Astrocyte of the spinal cord (primary cell): Measurements from ENCODE around the gene TAS2R60.
"Not testable (repeated sequence)": the region's sequence is repeated elsewhere in the genome, so short reads cannot be mapped to it uniquely, and the experiment has no call there.

ENCODE experiments used
- DNase-seq: peaks from one replicate; pipeline ENCODE4 v3.0.0; 2011; ENCODE audit warnings: low read depth, low spot score
- H3K4me3 ChIP-seq: 2 replicates; pipeline ENCODE4 v1.5.1; 2011; ENCODE audit warnings: low read depth, mild to moderate bottlenecking, low read length, moderate library complexity
- in situ Hi-C: cut with HindIII; loops from 2 replicates; pipeline ENCODE4 v1.10.0; 2017; ENCODE audit warnings: low sequenced_read_pairs
- TF ChIP-seq, protein P1 (sequence below): IDR thresholded peaks from 2 replicates; pipeline ENCODE4 v1.5.1; 2012; ENCODE audit warnings: low read depth, mild to moderate bottlenecking, low read length, inconsistent platforms

The TAS2R60 gene

DNA sequence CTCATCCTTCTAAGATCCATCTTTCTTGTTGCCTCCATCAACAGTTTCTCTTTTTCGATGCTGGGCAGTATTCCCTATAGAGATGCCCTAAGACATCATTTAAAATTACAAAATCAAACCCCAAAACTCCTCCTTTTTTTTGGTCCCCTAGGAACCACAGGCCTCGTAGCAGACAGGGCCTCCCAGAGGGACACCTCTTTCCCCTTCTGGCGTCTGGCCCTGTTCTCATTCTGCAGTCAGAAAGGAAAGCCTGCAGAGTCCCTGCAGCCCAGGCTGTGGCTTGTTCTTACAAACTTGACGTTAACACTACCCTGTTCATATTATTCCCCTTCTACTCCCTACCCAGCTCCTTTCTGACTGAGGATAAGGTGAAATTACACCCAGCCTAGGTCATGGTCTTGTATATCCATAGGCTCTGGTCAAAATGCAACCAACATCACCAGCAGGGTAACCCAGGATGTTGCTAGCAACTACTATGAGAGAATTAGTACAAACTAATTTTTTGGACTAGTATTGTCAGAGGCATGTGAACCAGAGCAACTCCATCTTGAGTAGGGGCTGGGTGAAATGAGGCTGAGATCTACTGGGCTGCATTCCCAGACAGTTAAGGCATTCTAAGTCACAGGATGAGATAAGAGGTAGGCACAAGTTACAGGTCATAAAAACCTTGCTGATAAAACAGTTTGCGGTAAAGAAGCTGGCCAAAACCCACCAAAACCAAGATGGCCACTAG is 31.1 kb upstream of the TAS2R60 start:
- no peak overlapping the region for H3K4me3 ChIP-seq
- TF ChIP-seq, protein P1, sequence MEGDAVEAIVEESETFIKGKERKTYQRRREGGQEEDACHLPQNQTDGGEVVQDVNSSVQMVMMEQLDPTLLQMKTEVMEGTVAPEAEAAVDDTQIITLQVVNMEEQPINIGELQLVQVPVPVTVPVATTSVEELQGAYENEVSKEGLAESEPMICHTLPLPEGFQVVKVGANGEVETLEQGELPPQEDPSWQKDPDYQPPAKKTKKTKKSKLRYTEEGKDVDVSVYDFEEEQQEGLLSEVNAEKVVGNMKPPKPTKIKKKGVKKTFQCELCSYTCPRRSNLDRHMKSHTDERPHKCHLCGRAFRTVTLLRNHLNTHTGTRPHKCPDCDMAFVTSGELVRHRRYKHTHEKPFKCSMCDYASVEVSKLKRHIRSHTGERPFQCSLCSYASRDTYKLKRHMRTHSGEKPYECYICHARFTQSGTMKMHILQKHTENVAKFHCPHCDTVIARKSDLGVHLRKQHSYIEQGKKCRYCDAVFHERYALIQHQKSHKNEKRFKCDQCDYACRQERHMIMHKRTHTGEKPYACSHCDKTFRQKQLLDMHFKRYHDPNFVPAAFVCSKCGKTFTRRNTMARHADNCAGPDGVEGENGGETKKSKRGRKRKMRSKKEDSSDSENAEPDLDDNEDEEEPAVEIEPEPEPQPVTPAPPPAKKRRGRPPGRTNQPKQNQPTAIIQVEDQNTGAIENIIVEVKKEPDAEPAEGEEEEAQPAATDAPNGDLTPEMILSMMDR = no peak
- in situ Hi-C loops = no loop called here
- DNase-seq = no peak

DNA sequence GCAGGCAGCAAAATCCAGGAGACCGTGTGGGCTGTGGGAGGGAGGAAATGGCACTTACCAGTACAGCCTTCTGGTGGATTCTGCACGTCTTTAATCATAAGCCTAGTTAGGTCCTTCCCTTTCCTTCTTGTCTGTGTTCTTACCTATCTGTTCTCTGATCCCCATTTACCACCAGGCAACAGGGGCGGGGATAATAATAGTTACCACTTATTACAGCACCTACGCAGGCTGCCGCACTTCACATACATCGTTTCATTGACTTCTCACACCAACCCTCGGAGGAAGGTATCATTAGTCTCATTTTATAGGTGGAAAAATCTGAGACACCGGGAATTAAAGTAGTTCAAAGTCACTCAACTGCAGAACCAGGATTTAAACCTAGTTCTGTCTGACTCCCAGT is 30.1 kb upstream of the TAS2R60 start:
- in situ Hi-C loops = no loop called here
- DNase-seq = no peak
- H3K4me3 ChIP-seq = no peak overlapping the region
- TF ChIP-seq, protein P1 = no peak

DNA sequence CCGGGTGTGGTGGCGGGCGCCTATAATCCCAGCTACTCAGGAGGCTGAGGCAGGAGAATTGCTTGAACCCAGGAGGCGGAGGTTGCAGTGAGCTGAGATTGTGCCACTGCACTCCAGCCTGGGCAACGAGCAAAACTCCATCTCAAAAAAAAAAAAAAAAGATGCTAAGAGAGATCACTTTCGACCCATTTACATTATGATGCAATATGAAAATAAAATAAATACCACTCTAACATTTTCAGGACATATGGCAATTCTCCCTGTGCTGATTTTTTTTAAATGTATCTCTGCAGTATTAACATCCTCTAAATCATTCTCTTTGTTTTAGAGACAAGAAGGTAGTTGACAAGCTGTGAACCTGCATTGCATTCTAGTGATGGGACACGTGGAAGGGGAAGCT is 28.0 kb upstream of the TAS2R60 start:
- H3K4me3 ChIP-seq, in situ Hi-C loops, DNase-seq: not testable (repeated sequence)

DNA sequence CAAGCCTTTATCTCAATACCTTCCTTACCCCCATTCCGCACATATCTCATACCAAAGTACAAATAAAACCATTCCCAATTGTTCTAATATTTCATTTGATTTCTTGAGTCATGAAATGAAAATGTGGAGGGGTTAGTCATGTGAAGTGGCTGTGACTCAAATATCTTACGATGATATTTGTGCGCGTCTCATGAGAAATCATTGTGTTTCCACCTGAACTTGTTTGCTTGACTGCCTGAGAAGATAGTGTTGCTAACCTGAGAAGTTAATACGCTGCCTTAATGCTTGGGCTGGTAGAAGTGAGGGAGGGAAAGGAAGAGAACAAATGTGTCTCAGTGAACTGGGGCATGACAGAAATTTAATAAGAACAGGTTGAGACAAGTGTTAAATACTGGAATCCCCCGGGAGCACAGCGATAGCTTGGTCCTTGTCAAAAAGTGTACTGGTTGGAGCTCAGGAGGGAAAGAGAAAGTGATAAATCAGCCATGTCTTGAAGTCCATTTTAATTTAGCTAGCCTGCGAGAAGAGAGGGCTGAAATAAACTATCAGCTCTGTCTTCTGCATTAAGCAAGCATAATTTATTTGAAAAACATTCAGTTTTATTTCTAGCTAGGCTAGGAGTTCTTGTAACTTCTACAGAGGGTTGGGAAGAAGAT is 27.4 kb upstream of the TAS2R60 start:
- DNase-seq = no peak
- in situ Hi-C loops = no loop called here
- TF ChIP-seq, protein P1 = no peak
- no peak overlapping the region for H3K4me3 ChIP-seq

DNA sequence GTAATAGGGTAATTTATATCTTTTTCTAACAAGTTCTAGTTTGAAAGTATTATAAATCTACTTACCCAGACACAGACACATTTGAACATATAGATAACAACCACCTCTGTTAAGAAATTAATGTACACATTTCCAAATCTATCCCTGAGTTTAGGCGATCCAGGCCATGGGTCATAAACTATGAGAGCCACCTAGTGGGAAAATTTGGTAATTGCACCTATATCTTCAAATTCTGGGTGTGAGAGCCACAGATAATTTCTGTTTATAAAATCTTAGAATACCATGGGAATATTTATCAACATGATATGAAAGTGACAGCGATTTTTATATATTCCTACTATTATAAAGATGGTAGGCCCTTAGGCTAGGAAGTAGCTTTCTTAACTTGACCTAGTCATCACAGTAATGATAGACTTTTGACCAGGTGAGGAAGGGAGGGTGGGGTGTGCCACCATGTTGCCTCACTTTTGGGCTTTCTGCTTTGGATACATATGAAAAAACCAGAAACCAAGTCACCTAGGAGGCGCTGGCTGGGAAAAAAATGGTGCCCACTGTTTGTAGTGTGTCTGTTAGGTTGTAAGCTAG is 26.6 kb upstream of the TAS2R60 start:
- TF ChIP-seq, protein P1 = peak; percentile 70
- H3K4me3 ChIP-seq = no peak overlapping the region
- in situ Hi-C loops = no loop called here
- peak; percentile 59 for DNase-seq

DNA sequence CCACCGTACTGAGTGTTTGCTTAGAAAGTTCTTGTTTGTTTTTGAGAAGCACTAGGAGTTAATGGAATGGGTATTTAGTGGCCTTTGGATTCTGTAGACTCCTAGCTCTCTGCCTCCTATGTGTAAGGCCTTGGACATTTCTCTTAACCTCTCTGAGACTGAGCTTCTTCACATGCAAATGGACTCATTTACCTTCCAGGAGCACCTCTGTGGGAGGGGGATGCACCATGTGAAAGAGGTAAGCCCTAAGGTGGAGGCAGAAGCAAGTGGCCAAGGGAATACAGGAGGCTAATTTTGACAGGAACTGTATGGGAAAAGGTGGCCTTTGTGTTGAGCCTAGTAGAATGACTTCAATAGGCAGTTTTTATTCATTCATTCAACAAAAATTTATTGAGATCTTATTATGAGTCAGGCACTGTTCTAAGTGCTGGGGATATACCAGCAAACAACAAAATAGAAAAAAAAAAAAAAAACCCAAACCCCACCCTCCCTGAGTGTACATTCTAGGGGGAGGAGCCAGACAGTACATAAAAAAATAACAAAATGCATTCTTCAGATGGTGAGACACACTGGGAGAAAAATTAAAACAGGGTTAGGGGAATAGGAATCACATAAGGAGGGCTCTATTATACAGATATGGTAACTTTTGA is 25.4 kb upstream of the TAS2R60 start:
- no peak for DNase-seq
- in situ Hi-C loops = no loop called here
- H3K4me3 ChIP-seq = no peak overlapping the region
- TF ChIP-seq, protein P1 = no peak
